Endothelial cell (in vitro differentiated cells): ENCODE results near the gene TP53BP2. TPM values are rescaled to one million over a fixed set of nuclear protein-coding genes. Genes with fewer than 3 reads are reported as not detected.

Experiments used
- DNase-seq: peaks from one replicate; pipeline ENCODE4 v3.0.0; 2021; ENCODE audit warnings: low spot score
- H3K27ac Mint-ChIP-seq: one replicate; pipeline ENCODE4 v1.8.0; 2021; ENCODE audit warnings: mixed read lengths, inconsistent platforms; ENCODE audit not compliant: unreplicated experiment
- H3K27me3 Mint-ChIP-seq: one replicate; pipeline ENCODE4 v1.8.0; 2021; ENCODE audit warnings: mild to moderate bottlenecking, moderate library complexity, mixed read lengths, inconsistent platforms; ENCODE audit not compliant: unreplicated experiment
- H3K36me3 Mint-ChIP-seq: one replicate; pipeline ENCODE4 v1.8.0; 2021; ENCODE audit warnings: mild to moderate bottlenecking, low read depth, mixed read lengths, inconsistent platforms; ENCODE audit not compliant: unreplicated experiment
- H3K4me1 Mint-ChIP-seq: one replicate; pipeline ENCODE4 v1.8.0; 2021; ENCODE audit warnings: mild to moderate bottlenecking, mixed read lengths, inconsistent platforms; ENCODE audit not compliant: unreplicated experiment
- H3K4me3 Mint-ChIP-seq: one replicate; pipeline ENCODE4 v1.8.0; 2021; ENCODE audit warnings: mild to moderate bottlenecking, mixed read lengths, inconsistent platforms; ENCODE audit not compliant: unreplicated experiment
- H3K9me3 Mint-ChIP-seq: one replicate; pipeline ENCODE4 v1.8.0; 2021; ENCODE audit warnings: mixed read lengths, inconsistent platforms; ENCODE audit not compliant: unreplicated experiment
- CTCF ChIP-seq: fragments of 200-600 bp; sonication (generic); IDR thresholded peaks from one replicate; pipeline ENCODE4 v1.5.0; 2021; ENCODE audit warnings: antibody characterized with exemption; ENCODE audit not compliant: unreplicated experiment
- total RNA-seq: library from RNA; stranded (reverse); fragmentation: NEBNext Ultra II Directional; extraction: Animal tissue kit (Norgen Biotek cat#: 25700); gene quantifications from one replicate; pipeline ENCODE4 v1.2.1, GENCODE V29; 2021; ENCODE audit not compliant: unreplicated experiment

TP53BP2 gene
- total RNA-seq, 1 donor from 2014 or later, result 42.0 TPM

GRCh38 chr1:223761411-223761810, 84.3 kb downstream of the TP53BP2 start:
- Mint-ChIP-seq H3K36me3 (peaks cover 64% of the 10 kb centered on the region), H3K4me3 (no peak overlapping the region)
- no peak for TF ChIP-seq CTCF

GRCh38 chr1:223760833-223761232, 84.9 kb downstream of the TP53BP2 start:
- H3K4me1 Mint-ChIP-seq, result peaks cover 9% of the 10 kb centered on the region
- H3K4me3 Mint-ChIP-seq, result no peak overlapping the region
- H3K27me3 Mint-ChIP-seq, result peaks cover 3% of the 10 kb centered on the region
- no peak overlapping the region for H3K27ac Mint-ChIP-seq
- H3K9me3 Mint-ChIP-seq, result no peaks in the 10 kb centered on the region
- no peak for TF ChIP-seq CTCF
- H3K36me3 Mint-ChIP-seq, result peaks cover 58% of the 10 kb centered on the region
- DNase-seq, result no peak

More at GRCh38 chr1:223761411-223761810, 84.3 kb downstream of the TP53BP2 start:
- no peak for DNase-seq
- H3K9me3 Mint-ChIP-seq, result no peaks in the 10 kb centered on the region
- peaks cover 3% of the 10 kb centered on the region for H3K27me3 Mint-ChIP-seq
- H3K27ac Mint-ChIP-seq, result no peak overlapping the region
- H3K4me1 Mint-ChIP-seq, result peaks cover 9% of the 10 kb centered on the region

- no peak for DNase-seq
- Mint-ChIP-seq H3K27ac (no peak overlapping the region), H3K36me3 (peaks cover 62% of the 10 kb centered on the region), H3K4me1 (peaks cover 9% of the 10 kb centered on the region), H3K9me3 (no peaks in the 10 kb centered on the region), H3K4me3 (no peak overlapping the region), H3K27me3 (peaks cover 4% of the 10 kb centered on the region)
- no peak for TF ChIP-seq CTCF
Observed at GRCh38 chr1:223759273-223759672, 86.5 kb downstream of the TP53BP2 start.

GRCh38 chr1:223758734-223759133, 87.0 kb downstream of the TP53BP2 start:
- no peaks in the 10 kb centered on the region for H3K9me3 Mint-ChIP-seq
- H3K27me3 Mint-ChIP-seq, result peaks cover 4% of the 10 kb centered on the region
- H3K36me3 Mint-ChIP-seq, result peaks cover 63% of the 10 kb centered on the region
- H3K4me1 Mint-ChIP-seq, result peaks cover 9% of the 10 kb centered on the region
- no peak overlapping the region for H3K4me3 Mint-ChIP-seq
- TF ChIP-seq CTCF, result no peak
- H3K27ac Mint-ChIP-seq, result no peak overlapping the region
- no peak for DNase-seq

GRCh38 chr1:223756806-223757700, 88.7 kb downstream of the TP53BP2 start:
- H3K36me3 Mint-ChIP-seq, result peaks cover 65% of the 10 kb centered on the region
- H3K27me3 Mint-ChIP-seq, result peaks cover 4% of the 10 kb centered on the region
- H3K4me1 Mint-ChIP-seq, result peaks cover 19% of the 10 kb centered on the region
- DNase-seq, result no peak
- no peaks in the 10 kb centered on the region for H3K9me3 Mint-ChIP-seq
- TF ChIP-seq CTCF, result no peak
- no peak overlapping the region for H3K4me3 Mint-ChIP-seq
- no peak overlapping the region for H3K27ac Mint-ChIP-seq
